OCI-LY1 (cell line): ENCODE results near the gene RPS6KA6.
"Not testable (repeated sequence)": the region's sequence is repeated elsewhere in the genome, so short reads cannot be mapped to it uniquely, and the experiment has no call there.

Source experiments
- H2AFZ ChIP-seq: fragments of 200-600 bp; sonication (generic), shearing (Covaris generic); 2 replicates; pipeline ENCODE4 v1.6.0; 2014; ENCODE audit warnings: antibody characterized with exemption, mild to moderate bottlenecking, low read length
- H3F3A ChIP-seq: fragments of 200-600 bp; sonication (generic), shearing (Covaris generic); 2 replicates; pipeline ENCODE4 v1.6.0; 2014; ENCODE audit warnings: mild to moderate bottlenecking, antibody characterized with exemption, low read length, moderate library complexity; ENCODE audit not compliant: insufficient read depth
- H3K27ac ChIP-seq: fragments of 200-600 bp; sonication (generic); 2 replicates; pipeline ENCODE4 v1.5.1; 2014; ENCODE audit warnings: low read length, mixed run types, mild to moderate bottlenecking, low read depth; ENCODE audit not compliant: poor library complexity, severe bottlenecking
- H3K27me3 ChIP-seq: fragments of 200-600 bp; sonication (generic); 2 replicates; pipeline ENCODE4 v1.6.0; 2014; ENCODE audit warnings: antibody characterized with exemption, mild to moderate bottlenecking, low read length, moderate library complexity; ENCODE audit not compliant: insufficient read depth
- H3K36me3 ChIP-seq: fragments of 200-600 bp; sonication (generic); 2 replicates; pipeline ENCODE4 v1.6.1; 2014; ENCODE audit warnings: mild to moderate bottlenecking, antibody characterized with exemption, low read length, moderate library complexity, mixed read lengths; ENCODE audit not compliant: insufficient read depth
- H3K4me1 ChIP-seq: fragments of 200-600 bp; sonication (generic); 2 replicates; pipeline ENCODE4 v1.5.1; 2014; ENCODE audit warnings: mild to moderate bottlenecking, low read length, moderate library complexity; ENCODE audit not compliant: insufficient read depth, severe bottlenecking
- H3K4me2 ChIP-seq: fragments of 200-600 bp; sonication (generic), shearing (Covaris generic); 2 replicates; pipeline ENCODE4 v1.6.1; 2014; ENCODE audit warnings: low read length
- H3K4me3 ChIP-seq: fragments of 200-600 bp; sonication (generic); 2 replicates; pipeline ENCODE4 v1.5.1; 2014; ENCODE audit warnings: low read length, low read depth, mild to moderate bottlenecking, mixed read lengths; ENCODE audit not compliant: poor library complexity, severe bottlenecking
- H3K79me2 ChIP-seq: fragments of 200-600 bp; shearing (Covaris generic); 2 replicates; pipeline ENCODE4 v1.6.1; 2016; ENCODE audit warnings: mixed run types, low read length, mixed read lengths; ENCODE audit not compliant: insufficient read depth
- H3K9ac ChIP-seq: fragments of 200-600 bp; sonication (generic), shearing (Covaris generic); 2 replicates; pipeline ENCODE4 v1.6.1; 2014; ENCODE audit warnings: mild to moderate bottlenecking, low read length, mixed read lengths
- H3K9me2 ChIP-seq: fragments of 200-600 bp; sonication (generic), shearing (Covaris generic); 2 replicates; pipeline ENCODE4 v1.6.1; 2014; ENCODE audit warnings: low read depth, mild to moderate bottlenecking, low read length, mixed read lengths
- H3K9me3 ChIP-seq: fragments of 200-600 bp; shearing (Covaris generic); 2 replicates; pipeline ENCODE4 v1.6.1; 2014; ENCODE audit warnings: low read length, mixed read lengths
- H4K20me1 ChIP-seq: fragments of 200-600 bp; sonication (generic), shearing (Covaris generic); 2 replicates; pipeline ENCODE4 v1.6.0; 2016; ENCODE audit warnings: mild to moderate bottlenecking, low read length; ENCODE audit not compliant: insufficient read depth
- CTCF ChIP-seq: fragments of 200-600 bp; sonication (generic), shearing (Covaris generic); IDR thresholded peaks from 2 replicates; pipeline ENCODE4 v1.5.1; 2017; ENCODE audit warnings: mild to moderate bottlenecking, antibody characterized with exemption, low read length, moderate library complexity, mixed read lengths
- EZH2 ChIP-seq: fragments of 200-600 bp; sonication (generic), shearing (Covaris generic); IDR thresholded peaks from 2 replicates; pipeline ENCODE4 v1.8.0; 2017; ENCODE audit warnings: borderline replicate concordance, mixed run types, mild to moderate bottlenecking, antibody characterized with exemption, low read length, moderate library complexity, mixed read lengths

RPS6KA6 gene

GRCh38 chrX:84118315-84118714 is 69.7 kb downstream of the RPS6KA6 start:
- Histone ChIP-seq H3K36me3 (no peaks in the 10 kb centered on the region), H3K79me2 (no peaks in the 10 kb centered on the region), H3K27me3 (no peaks in the 10 kb centered on the region), H3F3A (no peaks in the 10 kb centered on the region), H3K9me3 (no peaks in the 10 kb centered on the region), H3K27ac (no peak overlapping the region), H2AFZ (no peak overlapping the region), H3K4me3 (no peak overlapping the region), H3K9ac (no peak overlapping the region), H4K20me1 (no peaks in the 10 kb centered on the region), H3K4me2 (no peak overlapping the region), H3K4me1 (no peaks in the 10 kb centered on the region), H3K9me2 (no peaks in the 10 kb centered on the region)
- TF ChIP-seq EZH2 (no peak), CTCF (no peak)

- H3K4me3 ChIP-seq, result no peak overlapping the region
- H3F3A ChIP-seq, result no peaks in the 10 kb centered on the region
Measured at GRCh38 chrX:84108584-84108983, 79.4 kb downstream of the RPS6KA6 start.

GRCh38 chrX:84099120-84099519 is 88.9 kb downstream of the RPS6KA6 start:
- TF ChIP-seq CTCF (no peak), EZH2 (no peak)
- H3K4me1 ChIP-seq, result no peaks in the 10 kb centered on the region
- H3K9me2 ChIP-seq, result no peaks in the 10 kb centered on the region
- no peaks in the 10 kb centered on the region for H3K9me3 ChIP-seq
- H3K9ac ChIP-seq, result no peak overlapping the region
- no peaks in the 10 kb centered on the region for H4K20me1 ChIP-seq
- no peaks in the 10 kb centered on the region for H3K79me2 ChIP-seq
- H3K36me3 ChIP-seq, result no peaks in the 10 kb centered on the region
- no peak overlapping the region for H3K4me2 ChIP-seq
- H3K4me3 ChIP-seq, result no peak overlapping the region
- H3K27ac ChIP-seq, result no peak overlapping the region
- H3K27me3 ChIP-seq, result no peaks in the 10 kb centered on the region
- H2AFZ ChIP-seq, result no peak overlapping the region
- no peaks in the 10 kb centered on the region for H3F3A ChIP-seq

More at GRCh38 chrX:84108584-84108983, 79.4 kb downstream of the RPS6KA6 start:
- H3K9me2 ChIP-seq, result no peaks in the 10 kb centered on the region
- no peak overlapping the region for H2AFZ ChIP-seq
- no peak for TF ChIP-seq EZH2
- no peak for TF ChIP-seq CTCF
- no peak overlapping the region for H3K9ac ChIP-seq
- no peak overlapping the region for H3K27ac ChIP-seq
- no peaks in the 10 kb centered on the region for H3K4me1 ChIP-seq
- H3K4me2 ChIP-seq, result no peak overlapping the region
- no peaks in the 10 kb centered on the region for H3K9me3 ChIP-seq
- no peaks in the 10 kb centered on the region for H3K36me3 ChIP-seq
- no peaks in the 10 kb centered on the region for H3K27me3 ChIP-seq
- H3K79me2 ChIP-seq, result no peaks in the 10 kb centered on the region
- H4K20me1 ChIP-seq, result no peaks in the 10 kb centered on the region

GRCh38 chrX:84079479-84080197 is 108.4 kb downstream of the RPS6KA6 start:
- H3K27ac ChIP-seq, H3F3A ChIP-seq: not testable (repeated sequence)

More at GRCh38 chrX:84079479-84080197, 108.4 kb downstream of the RPS6KA6 start:
- not testable (repeated sequence) for H3K36me3 ChIP-seq, H3K4me2 ChIP-seq, H3K4me1 ChIP-seq, H3K9ac ChIP-seq, H4K20me1 ChIP-seq, H3K9me2 ChIP-seq, H3K4me3 ChIP-seq, H2AFZ ChIP-seq, H3K27me3 ChIP-seq, H3K79me2 ChIP-seq, H3K9me3 ChIP-seq
